Effector CD8-positive, alpha-beta T cell (primary cell): ENCODE data around the gene GCLC.
"Not testable (repeated sequence)": the region's sequence is repeated elsewhere in the genome, so short reads cannot be mapped to it uniquely, and the experiment has no call there.

Experiments
- DNase-seq: peaks from one replicate; lab custom pipeline; 2025; lab: John Stamatoyannopoulos, UW

The GCLC gene

DNA sequence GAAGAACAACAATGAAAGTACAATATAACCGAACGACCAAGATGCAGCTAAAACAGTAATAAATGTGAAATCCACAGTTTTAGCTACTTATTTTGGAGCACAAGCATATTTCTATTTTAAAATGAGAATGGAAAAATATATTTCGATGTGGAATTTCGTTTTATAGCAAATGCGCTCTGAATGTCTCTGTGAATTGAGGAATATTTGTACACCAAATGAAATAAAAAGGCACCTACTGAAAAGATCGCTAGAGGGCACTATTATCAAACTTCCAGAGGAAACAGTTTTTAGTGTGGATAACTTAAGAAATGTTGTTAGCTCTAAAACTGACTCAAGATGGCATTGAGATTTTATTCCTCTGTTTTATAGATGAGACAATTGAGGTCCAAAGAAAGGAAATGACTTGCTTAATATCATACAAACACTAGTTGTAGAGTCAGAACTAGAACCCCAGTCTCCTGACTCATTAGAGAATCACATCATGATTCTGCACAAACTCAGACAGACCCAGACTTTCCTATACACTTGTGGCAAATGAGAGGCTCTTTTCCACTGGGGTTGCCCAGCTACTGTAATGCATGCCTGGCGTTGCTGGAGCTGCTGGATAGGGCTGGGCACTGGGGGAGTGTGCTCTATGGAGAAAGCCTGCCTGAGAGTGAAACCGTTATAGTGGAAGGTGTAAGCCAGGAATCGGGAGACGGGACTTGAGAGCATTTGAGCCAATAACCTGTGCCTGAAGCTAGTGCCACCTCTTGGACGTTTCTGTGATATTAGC lies 51.9 kb downstream of the GCLC start:
- DNase-seq, result no peak

DNA sequence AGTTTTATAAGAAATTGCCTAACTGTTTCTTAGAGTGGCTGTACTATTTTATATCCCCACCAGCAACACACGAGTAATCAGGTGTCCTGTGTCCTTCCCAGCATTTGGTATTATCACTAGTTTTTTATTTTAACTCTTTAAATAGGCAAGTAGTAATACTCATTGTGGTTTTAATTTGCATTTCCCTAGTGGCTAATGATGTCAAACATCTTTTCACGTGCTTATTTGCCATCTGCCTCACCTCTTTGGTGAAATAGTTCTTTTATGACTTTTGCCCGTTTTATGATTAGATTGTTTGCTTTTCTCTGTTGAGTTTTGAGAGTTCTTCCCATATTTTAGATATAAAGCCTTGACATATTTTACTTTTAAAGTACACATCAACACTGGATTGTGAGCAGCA lies 57.8 kb downstream of the GCLC start:
- no peak for DNase-seq

DNA sequence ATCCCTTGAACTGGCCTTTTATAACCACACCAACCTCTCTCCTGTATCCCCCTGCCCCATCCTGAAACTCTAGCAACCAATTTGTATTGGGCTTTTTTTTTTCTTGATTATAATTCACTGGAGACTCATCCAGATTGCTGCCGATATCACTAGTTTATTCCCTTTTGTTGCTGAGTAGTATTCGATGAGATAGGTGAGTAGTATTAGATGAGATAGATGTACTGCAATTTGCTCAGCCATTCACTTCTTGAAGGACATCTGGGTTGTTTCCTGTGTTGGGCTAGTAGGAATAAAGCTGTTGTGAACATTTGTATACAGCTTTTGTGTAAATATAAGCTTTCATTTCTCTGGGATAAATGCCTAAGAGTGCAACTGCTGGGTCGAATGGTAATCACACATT lies 58.2 kb downstream of the GCLC start:
- no peak for DNase-seq

DNA sequence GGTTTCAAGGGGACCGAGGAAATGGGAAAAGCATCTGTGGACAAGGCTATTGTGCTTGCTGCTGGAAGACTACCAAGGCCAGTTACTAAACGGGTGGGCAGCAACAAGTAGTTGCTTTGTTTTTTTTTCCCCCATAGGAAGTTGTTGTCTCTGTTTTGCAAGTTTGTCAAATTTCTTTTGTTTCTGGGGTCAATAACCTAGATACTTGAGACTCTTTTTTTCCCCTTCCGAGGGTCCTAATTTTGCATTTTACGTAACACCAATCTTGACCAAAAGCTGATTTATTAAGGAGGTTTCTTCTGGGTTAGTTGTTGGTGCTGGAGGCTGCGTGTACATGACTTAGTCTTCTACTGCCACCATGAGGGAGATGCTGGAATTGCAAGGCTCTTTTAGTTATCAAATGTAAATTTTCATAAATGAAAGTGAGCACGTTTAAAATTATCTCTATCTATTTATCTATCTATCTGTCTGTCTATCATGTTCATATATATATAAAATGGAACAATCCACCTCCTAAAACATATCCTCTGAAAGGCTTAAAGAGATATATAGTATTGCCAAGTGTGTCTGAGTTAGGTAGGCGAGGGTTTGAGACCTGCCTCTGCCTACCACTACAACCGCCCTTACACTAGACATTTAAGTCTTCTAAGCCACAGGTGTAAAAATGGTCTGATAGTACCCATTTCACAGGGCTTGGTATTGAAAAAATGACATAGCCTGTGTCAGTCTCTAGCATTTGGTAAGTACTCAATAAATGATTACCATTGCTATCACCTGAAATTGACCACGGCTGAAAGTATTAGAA lies 60.2 kb downstream of the GCLC start:
- DNase-seq, result peak; percentile 53

DNA sequence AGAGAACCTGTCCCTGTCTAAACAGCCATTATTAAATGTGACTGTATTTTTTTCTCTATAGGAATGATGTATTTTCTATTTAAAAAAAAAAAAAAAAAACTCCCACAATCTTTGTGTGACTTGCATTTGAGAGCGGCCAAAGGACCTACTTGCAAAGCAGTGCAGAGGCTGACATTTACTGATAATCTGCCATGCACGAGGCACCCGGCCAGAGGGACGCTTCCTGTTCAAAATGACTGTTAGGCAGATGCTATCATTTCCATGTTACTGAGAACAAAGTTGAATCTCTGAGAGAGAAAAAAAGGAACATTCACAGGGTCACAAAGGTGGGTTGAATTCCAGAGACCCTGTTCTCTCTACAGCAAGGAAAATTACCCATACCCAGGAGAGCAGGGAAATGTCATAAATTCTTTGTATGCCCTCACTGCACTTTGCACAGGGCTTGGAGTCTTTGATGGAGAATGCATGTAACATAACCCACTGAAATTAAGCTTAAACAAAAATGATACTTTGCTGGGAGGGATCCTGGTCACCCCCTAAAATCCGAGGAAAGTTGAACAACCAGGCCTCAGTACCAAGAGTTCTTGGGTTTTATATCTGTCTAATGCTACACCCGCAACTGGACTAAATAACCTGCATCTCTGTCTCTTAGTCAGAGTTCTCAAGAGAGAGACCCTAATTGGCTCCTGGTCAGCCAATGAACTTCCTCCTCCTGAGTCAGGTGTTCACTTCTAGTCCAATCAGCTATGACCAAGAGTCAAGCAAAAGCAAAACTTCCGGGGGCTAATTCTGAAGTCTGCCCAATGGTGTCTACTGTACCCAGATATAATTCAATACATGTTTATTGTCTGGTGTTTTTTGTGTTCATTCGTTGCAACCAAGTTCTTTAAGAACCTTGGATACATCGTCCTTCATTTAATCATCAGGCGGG lies 61.2 kb downstream of the GCLC start:
- DNase-seq, result no peak

DNA sequence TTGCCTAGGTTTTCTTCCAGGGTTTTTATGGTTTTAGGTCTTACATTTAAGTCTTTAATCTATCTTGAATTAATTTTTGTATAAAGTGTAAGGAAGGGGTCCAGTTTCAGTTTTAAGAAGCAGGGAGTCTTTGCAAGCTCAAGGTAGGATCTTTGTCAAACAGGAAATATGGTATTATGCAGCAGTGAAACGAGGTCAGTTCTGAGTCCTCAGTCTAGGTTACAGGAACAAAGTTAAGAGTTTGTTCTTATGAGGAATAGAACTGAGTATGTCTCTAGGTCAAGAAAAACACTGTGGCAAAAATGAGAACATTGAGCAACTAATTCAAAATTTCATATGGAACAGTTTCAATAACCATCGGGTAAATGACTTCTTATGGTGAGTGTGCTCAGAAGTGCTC lies 63.6 kb downstream of the GCLC start:
- DNase-seq, result no peak

DNA sequence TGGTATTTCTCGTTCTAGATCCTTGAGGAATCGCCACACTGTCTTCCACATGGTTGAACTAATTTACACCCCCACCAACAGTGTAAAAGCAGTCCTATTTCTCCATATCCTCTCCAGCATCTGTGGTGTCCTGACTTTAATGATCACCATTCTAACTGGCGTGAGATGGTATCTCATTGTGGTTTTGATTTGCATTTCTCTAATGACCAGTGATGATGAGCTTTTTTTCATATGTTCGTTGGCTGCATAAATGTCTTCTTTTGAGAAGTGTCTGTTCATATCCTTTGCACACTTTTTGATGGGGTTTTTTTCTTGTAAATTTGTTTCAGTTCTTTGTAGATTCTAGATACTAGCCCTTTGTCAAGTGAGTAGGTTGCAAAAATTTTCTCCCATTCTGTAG lies 64.1 kb downstream of the GCLC start:
- not testable (repeated sequence) for DNase-seq

DNA sequence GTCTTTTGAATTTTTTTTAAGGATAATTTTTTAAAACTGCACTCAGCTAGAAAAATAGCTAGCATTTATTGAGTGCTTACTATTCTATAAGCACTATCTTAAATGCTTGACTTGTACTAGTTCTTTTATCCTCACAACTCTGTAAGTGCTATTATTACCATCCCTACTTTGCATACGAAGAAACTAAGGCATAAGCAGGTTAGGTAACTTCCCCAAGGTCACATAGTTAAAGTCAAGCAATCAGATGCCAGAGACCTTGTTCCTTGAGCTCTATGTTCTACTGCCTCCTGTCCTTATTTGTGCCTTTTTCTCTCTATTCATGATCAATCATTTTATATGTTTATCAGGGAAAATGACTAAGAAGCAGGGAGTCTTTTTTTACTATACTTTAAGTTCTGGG lies 65.0 kb downstream of the GCLC start:
- no peak for DNase-seq

DNA sequence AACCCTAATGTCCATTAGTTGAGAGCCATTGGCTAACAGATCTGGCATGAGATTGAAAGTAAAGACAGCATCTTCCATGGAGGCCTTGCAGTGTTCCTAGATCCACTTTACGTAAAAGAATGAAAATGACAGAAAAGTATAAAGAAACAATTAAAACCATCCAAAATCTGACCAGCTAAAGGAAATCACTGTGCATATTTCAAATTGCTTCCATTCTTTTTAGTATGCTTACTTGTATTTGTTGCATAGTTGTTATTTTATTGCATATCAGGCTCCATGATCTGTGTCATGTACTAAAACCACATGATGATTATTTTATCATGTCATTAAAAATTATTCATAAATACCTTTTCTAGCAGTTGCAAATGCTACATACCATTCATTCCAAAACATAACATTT lies 67.9 kb downstream of the GCLC start:
- no peak for DNase-seq

DNA sequence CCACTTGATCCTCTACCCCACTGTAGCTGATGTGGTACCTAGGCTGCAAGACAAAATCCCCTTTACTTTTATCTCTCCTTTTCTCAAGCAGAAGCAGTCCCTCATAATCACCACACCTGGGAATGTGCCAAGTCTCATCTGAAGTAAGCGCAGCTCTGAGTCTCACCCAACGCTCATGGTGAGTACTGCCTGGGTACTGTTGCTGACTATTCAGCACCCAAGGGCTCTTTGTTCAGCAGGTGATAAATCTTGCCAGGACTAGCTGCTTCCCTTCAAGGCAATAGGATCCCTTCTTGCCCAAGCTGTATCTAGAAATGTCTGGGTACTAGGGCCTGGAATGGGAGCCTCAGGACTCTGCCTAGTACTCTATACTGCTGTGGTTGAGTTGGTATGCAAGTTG lies 70.9 kb downstream of the GCLC start:
- no peak for DNase-seq

DNA sequence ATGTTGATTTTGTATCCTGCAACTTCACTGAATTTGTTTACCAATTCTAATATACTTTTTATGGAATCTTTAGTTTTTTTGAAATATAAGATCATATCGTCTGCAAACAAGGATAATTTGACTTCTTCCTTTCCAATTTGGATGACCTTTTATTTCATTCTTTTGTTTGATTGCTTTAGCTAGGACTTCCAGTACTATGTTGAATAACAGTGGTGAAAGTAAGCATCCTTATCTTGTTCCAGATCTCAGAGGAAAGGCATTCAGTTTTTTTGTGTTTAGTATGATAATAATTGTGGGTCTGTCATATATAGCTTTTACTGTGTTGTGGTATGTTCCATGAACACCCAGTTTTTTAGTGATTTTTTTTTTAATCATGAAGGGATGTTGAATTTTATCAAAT lies 75.7 kb downstream of the GCLC start:
- no peak for DNase-seq

DNA sequence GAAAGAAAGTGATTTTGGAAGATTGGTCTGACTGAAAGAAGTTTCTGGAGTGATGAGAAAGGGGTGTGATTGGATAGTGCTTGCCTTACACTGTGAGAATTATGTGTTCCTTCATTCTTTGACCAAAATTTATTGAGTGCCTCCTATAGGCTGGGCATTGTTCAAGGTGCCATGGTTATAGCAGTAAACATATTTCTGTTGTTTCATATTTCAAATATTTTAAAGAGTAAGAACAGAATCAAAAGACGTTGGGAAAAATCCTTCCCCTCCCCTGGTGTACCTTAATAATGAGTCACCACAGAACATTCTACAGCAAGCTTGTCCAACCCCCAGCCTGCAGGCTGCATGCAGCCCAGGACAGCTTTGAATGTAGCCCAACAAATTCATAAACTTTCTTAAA lies 78.6 kb downstream of the GCLC start:
- DNase-seq, result no peak

DNA sequence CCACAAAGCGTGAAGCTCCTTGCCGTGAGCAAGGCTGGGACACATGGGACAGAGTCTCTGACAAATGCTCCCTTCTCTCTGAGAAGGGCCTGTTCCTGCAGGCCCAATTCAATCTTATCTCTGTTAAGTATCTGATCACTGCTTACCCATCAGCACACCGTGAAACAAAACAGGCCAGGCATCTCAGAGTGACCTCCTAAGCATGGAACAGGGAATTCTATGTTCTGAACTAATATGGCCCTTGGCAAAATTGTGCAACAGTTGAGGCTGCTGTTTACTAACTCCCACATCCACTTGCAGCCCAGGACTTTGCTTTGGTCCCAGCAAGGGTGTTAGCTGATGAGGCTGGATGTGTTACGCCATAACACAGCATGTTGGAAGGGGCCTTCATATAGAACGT lies 79.2 kb downstream of the GCLC start:
- no peak for DNase-seq

DNA sequence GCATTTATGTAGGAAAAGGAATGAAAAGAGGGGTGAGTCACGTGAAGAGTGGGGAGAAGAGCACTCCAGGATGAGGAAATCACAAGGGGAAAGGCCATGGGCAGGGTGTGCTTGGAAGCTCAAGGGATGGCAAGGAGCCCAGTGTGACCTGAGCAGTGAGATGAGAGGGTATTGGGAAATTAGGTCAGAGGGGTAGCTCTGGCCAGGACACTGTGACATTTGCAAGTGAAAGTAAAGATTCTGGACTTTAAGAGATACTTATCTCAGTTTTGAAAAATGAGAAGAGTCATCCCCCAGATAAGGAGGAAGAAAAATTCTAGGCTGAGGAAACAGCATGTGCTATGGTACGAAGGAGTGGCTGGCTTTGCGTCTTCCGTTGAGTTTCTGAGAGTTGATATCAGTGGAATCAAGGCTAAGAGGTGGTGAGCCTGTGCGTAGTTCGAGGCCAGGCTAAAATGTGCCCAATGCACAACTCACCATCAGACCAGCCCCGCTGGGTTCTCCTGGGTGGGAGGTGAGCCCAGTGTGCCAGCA lies 79.9 kb downstream of the GCLC start:
- no peak for DNase-seq

DNA sequence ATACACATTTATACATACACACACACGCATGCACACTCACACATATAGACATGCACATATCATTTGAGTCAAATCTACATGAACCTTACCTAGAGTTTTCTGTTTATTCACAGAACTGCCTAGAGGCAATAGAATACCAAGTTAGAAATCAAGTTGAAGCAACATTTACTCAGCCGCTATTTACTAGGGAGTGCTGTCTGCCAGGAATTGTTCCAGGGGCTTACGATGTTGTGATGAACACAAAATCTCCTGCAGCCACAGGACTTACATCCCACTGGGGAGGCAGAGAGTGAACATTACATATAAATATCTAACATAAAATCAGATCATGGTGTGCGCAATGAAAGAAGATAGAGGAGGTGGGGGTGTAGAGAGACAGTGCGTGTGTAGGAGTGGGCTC lies 80.4 kb downstream of the GCLC start:
- no peak for DNase-seq

DNA sequence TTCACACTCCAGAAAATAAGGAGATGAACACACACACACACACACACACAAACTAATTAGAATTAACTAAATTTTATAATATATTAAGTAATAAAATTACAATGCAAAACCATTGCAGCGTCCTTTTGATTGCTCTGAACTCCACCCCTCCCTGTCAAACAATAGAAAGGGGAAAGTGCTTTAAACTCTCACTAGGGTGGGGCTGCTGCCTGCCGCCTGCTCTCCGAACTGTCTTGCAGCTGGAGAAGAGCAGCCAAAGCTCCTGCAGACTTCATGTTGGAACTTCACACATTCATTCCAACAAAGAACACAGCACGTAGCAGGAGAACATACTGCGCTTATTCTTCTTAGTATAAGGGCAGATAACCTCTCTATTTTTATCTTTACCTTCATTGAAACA lies 83.2 kb downstream of the GCLC start:
- DNase-seq, result no peak

DNA sequence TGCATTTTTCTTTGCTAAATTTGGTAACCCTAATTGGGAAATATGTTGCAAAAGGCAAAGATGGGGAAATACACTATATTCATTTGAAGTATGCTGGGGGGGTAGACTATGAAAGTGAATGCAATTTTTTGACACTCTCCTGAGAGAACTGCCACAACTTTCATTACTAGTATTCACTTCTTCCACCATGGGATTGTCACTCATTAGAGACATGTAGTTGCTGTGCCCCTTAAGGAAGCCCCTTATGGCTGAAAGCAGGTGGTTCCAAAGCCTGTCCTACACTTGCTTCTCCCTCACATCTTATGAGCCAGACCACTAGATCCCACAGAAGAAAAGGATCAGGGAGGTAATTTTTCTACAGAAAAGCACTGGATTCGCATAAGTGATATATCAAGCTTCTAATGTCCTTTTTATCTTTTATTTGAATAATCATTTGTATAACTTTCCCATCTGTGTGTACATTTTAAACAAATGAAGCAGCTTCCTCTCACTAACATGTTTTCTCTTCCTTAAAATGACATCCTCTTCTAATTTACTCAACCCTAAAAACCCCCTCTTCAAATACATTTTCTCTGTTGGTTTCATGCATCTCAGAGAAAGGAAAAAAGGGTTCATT lies 83.8 kb downstream of the GCLC start:
- no peak for DNase-seq

DNA sequence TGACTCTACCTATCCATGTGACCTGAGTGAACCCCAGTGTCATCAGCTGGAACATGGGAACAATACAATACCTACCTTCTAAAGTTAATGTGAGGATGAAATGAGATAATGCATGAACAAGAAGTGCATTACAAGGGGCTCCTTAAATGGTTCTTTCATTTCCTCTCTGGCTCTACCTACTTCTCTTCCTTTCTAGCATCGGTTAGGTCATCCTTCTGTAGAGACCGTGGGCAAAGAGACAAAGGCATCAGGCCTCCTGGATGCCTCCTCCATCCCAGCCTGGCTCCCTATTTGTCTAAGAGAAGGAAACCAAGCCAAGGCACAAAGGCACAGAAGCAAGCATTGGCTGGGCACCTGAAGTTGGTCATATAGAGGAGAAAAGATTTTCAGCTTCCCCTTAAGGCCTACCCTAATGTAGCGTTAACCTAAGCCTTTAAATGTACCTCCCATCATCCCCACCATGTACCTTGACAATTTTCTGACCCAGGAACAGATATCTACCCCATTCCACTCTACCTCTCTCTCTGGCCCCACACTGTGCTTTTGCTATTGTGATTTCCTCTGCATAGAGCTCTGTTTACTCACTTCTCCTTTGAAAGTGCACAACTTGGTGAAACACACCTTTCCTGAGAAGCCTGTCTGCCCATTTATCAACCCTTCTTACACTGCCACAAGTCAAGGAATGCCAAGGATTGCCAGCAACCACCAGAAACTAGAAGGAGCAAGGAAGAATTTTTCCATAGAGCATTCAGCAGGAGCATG lies 86.6 kb downstream of the GCLC start:
- no peak for DNase-seq

DNA sequence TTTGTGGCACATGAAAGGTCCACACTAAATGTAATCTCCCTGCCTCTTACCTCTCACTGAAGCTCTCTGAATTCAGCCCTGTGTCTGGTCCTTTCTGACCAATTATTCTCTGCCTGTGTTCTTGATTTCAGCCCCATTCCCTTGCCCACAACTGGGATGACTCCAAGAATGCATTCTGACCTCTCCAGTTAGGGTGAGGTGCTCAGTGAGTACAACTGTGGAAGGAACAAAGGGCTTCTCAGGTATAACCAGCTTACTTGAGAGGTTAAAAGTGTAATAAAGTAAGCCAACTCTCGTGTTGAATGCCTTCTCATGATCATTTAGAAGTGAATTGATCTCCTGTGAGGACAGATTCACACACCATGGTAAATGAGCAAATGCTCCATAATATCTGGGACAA lies 88.1 kb downstream of the GCLC start:
- no peak for DNase-seq

DNA sequence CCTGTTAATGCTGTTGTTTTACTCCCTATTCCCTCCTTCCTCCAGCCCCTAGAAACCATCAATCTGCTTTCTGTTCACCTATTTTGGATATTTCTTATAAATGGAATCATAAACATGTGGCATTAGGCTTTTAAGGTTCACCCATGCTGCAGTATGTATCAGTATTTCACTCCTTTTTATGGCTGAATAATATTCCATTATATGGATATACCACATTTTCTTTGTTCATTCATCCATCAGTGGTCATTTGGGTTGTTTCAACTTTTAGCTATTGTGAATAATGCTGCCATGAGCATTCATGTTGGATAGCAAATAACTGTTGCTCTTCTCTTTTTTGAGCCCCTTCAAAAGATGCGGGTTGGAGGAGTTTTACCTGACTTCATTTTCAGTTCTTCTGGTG lies 89.2 kb downstream of the GCLC start:
- no peak for DNase-seq

DNA sequence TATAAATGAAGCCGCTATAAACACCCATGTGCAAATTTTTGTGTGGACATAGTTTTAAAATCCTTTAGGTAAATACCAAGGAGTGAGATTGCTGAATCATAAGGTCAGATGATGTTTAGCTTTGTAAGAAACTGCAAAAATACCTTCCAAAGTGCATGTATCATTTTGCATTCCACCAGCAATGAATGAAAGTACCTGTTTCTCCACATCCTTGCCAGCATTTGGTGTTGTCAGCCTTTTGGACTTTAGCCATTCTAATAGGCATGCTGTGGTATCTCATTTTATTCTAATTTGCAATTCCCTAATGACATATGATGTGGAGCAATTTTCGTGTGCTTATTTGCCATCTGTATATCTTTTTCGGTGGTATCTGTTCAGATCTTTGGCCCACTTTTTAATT lies 93.7 kb downstream of the GCLC start:
- DNase-seq, result no peak
